ENCODE measurements around the gene POT1. TPM values are rescaled to one million over a fixed set of nuclear protein-coding genes. Genes with fewer than 3 reads are reported as not detected.

POT1 gene
- total and polyA plus RNA-seq, 2 of the 4 experiments (the other 2 are of a cell fraction) = 12.7 to 28.5 TPM

GRCh38 chr7:124956160-124956559, 26.5 kb upstream of the POT1 start:
- Histone ChIP-seq H3K36me3 (ENCODE audit: control insufficient read depth, insufficient read depth, low read length) (no peaks in the 10 kb centered on the region), H2AK9ac (replicated peaks; ENCODE audit: low read depth, low read length, poor library complexity) (no peak overlapping the region), H3K4me3 (ENCODE audit: insufficient read depth, low read depth, low read length) (no peak overlapping the region), H3K9ac (ENCODE audit: low read depth, low read length) (no peak overlapping the region), H4K8ac (ENCODE audit: low read depth in 2 of 2, low read length in 2 of 2) (no peak overlapping the region), H3K23ac (ENCODE audit: low read depth, low read length) (no peak overlapping the region), H3K9me3 (ENCODE audit: control insufficient read depth, insufficient read depth, low read length) (no peaks in the 10 kb centered on the region; the same call in 1 of the 2 replicates), H3K9me1 (ENCODE audit: insufficient read depth, low read length) (no peaks in the 10 kb centered on the region), H2BK120ac (ENCODE audit: low read depth, low read length) (no peak overlapping the region), H3K27ac (ENCODE audit: insufficient read depth, low read length) (no peak overlapping the region), H3K27me3 (ENCODE audit: control insufficient read depth, insufficient read depth, low read length) (no peaks in the 10 kb centered on the region), H3K14ac (replicated peaks; ENCODE audit: low read depth, low read length) (no peak overlapping the region), H3K79me1 (ENCODE audit: low read depth in 1 of 2, low read length in 2 of 2) (no peaks in the 10 kb centered on the region), H2BK5ac (ENCODE audit: low read depth, low read length, poor library complexity, severe bottlenecking) (no peak overlapping the region), H2AK5ac (ENCODE audit: low read depth, low read length) (no peak overlapping the region), H4K20me1 (ENCODE audit: insufficient read depth, low read length) (no peaks in the 10 kb centered on the region), H3K18ac (ENCODE audit: low read depth, low read length) (no peak overlapping the region), H2AFZ (replicated peaks; ENCODE audit: low read length, poor library complexity) (no peak overlapping the region), H2BK15ac (ENCODE audit: low read depth, low read length) (no peak overlapping the region), H3K4me1 (ENCODE audit: control insufficient read depth, insufficient read depth, low read length) (no peaks in the 10 kb centered on the region), H4K91ac (ENCODE audit: insufficient read depth, low read depth, low read length) (no peak overlapping the region), H4K5ac (ENCODE audit: low read depth, low read length) (no peak overlapping the region), H3K56ac (ENCODE audit: extremely low read depth, insufficient read depth, low read length) (no peak overlapping the region), H2BK20ac (ENCODE audit: low read depth, low read length) (no peak overlapping the region), H3K4me2 (ENCODE audit: low read depth, low read length) (no peak overlapping the region), H3K4ac (ENCODE audit: low read depth, low read length) (no peak overlapping the region)
- dilution Hi-C loops (cut with HindIII; ENCODE audit: low sequenced_read_pairs, unreplicated experiment) (no loop called here), in situ Hi-C loops (cut with MboI; ENCODE audit: low sequenced_read_pairs) (no loop called here), intact Hi-C loops (cut with micrococcal nuclease) (no loop called here)
- no CpG with 5 or more reads among the region's 1 CpG for WGBS, 2 experiments (ENCODE audit: extremely low coverage in 2 of 2, insufficient read length in 1 of 2)
- no TSS peak for BruUV-seq (replicated peaks)
- DNase-seq = no peak
- TF ChIP-seq MAFK (IDR thresholded peaks at IDR 0.05; ENCODE audit: low read depth, low read length) = no peak
- TF ChIP-seq NFE2L2 (IDR thresholded peaks at IDR 0.05; ENCODE audit: low read depth, low read length) = no peak
- no peak for TF ChIP-seq USF2 (IDR thresholded peaks at IDR 0.05; ENCODE audit: low read depth, low read length)
- no peak for ATAC-seq (ENCODE audit: low read depth)
- CTCF ChIA-PET = no interaction called here
- POLR2A ChIA-PET (ENCODE audit: unreplicated experiment) = no interaction called here

Data from IMR-90 (cell line).